Measurements from ENCODE around the gene SLC31A2.

- TF ChIP-seq POLR2A (IDR thresholded peaks at IDR 0.05; ENCODE audit: low read length) (no peak), GATA1 (IDR thresholded peaks at IDR 0.05; ENCODE audit: low read depth, low read length) (no peak)
Measured at GRCh38 chr9:113156880-113157279, 6.1 kb downstream of the SLC31A2 start.
